HepG2 (cell line): ENCODE data around the gene CDH22. TPM values are rescaled to one million over a fixed set of nuclear protein-coding genes. Genes with fewer than 3 reads are reported as not detected.

Experiments
- ATF5 ChIP-seq: sonication (generic); formaldehyde crosslinking; IDR thresholded peaks from 2 replicates; pipeline ENCODE4 v1.4.0; 2020; ENCODE audit warnings: mild to moderate bottlenecking, low read depth, missing genetic modification reagents
- CSRNP1 ChIP-seq: sonication (generic); formaldehyde crosslinking; IDR thresholded peaks from 2 replicates; pipeline ENCODE4 v1.8.1; 2023; ENCODE audit warnings: mild to moderate bottlenecking, missing genetic modification reagents
- MAF1 ChIP-seq: sonication (generic); formaldehyde crosslinking; IDR thresholded peaks from 2 replicates; pipeline ENCODE4 v1.5.0; 2020; ENCODE audit warnings: missing genetic modification reagents, borderline replicate concordance
- MAX ChIP-seq: IDR thresholded peaks from 2 replicates; pipeline ENCODE4 v1.6.1; 2012; ENCODE audit warnings: inconsistent platforms
- PAWR ChIP-seq: sonication (generic); formaldehyde crosslinking; IDR thresholded peaks from 2 replicates; pipeline ENCODE4 v1.4.0; 2020; ENCODE audit warnings: missing genetic modification reagents, mild to moderate bottlenecking, borderline replicate concordance
- TAF1 ChIP-seq: sonication (generic); formaldehyde crosslinking; IDR thresholded peaks from 2 replicates; pipeline ENCODE4 v1.4.0; 2020; ENCODE audit warnings: missing genetic modification reagents
- ZC3H13 ChIP-seq: sonication (generic); formaldehyde crosslinking; IDR thresholded peaks from 2 replicates; pipeline ENCODE4 v1.8.1; 2023; ENCODE audit warnings: mild to moderate bottlenecking, missing genetic modification reagents, moderate library complexity
- ZNF101 ChIP-seq: sonication (generic); formaldehyde crosslinking; IDR thresholded peaks from 2 replicates; pipeline ENCODE4 v1.4.0; 2020; ENCODE audit warnings: mild to moderate bottlenecking, low read depth, missing genetic modification reagents, borderline replicate concordance
- ZNF18 ChIP-seq: sonication (generic); formaldehyde crosslinking; IDR thresholded peaks from 2 replicates; pipeline ENCODE4 v1.8.0; 2022; ENCODE audit warnings: mild to moderate bottlenecking, missing genetic modification reagents; ENCODE audit not compliant: insufficient replicate concordance
- ZNF451 ChIP-seq: sonication (generic); formaldehyde crosslinking; IDR thresholded peaks from 2 replicates; pipeline ENCODE4 v1.5.0; 2020; ENCODE audit warnings: mild to moderate bottlenecking, missing genetic modification reagents
- ZNF574 ChIP-seq: sonication (generic); formaldehyde crosslinking; IDR thresholded peaks from 2 replicates; pipeline ENCODE4 v1.4.0; 2020; ENCODE audit warnings: missing genetic modification reagents
- ZNF615 ChIP-seq: sonication (generic); formaldehyde crosslinking; IDR thresholded peaks from 2 replicates; pipeline ENCODE4 v1.5.0; 2020; ENCODE audit warnings: mild to moderate bottlenecking, missing genetic modification reagents, borderline replicate concordance
- polyA plus RNA-seq, 8 experiments: library from polyadenylated mRNA; depleted of rRNA in 3 of 8; stranded (reverse) in 7 of 8; unstranded in 1 of 8; fragments of >200 nt; fragmentation: Illumina TruSeq in 4 of 8; extraction: Trizol in 4 of 8; gene quantifications; 2 replicates each; pipeline versions ENCODE4 v1.2.1 to v1.2.3, GENCODE V29; 2011 to 2016; ENCODE audit warnings: low read depth in 4 of 8, missing spikeins in 1 of 8, mixed read lengths in 1 of 8; ENCODE audit not compliant: insufficient read depth in 1 of 8
- total RNA-seq, 5 experiments: library from RNA; depleted of rRNA; stranded (reverse); fragments of >200 nt; fragmentation: Illumina TruSeq; extraction: Trizol; gene quantifications; 2 replicates each; pipeline ENCODE4 v1.2.3, GENCODE V29; 2016; ENCODE audit warnings: low read depth in 1 of 5
- TF ChIP-seq, protein P1 (sequence below): sonication (generic); formaldehyde crosslinking; IDR thresholded peaks from 2 replicates; pipeline ENCODE4 v1.4.0; 2020; ENCODE audit warnings: missing genetic modification reagents, borderline replicate concordance
- TF ChIP-seq, protein P2 (sequence below): sonication (generic); formaldehyde crosslinking; IDR thresholded peaks from 2 replicates; pipeline ENCODE4 v1.4.0; 2020; ENCODE audit warnings: missing genetic modification reagents, mild to moderate bottlenecking, borderline replicate concordance
- TF ChIP-seq, protein P3 (sequence below): sonication (generic); formaldehyde crosslinking; IDR thresholded peaks from 2 replicates; pipeline ENCODE4 v1.5.0; 2020; ENCODE audit warnings: mild to moderate bottlenecking, missing genetic modification reagents

CDH22 gene
- total and polyA plus RNA-seq, 2 of the 13 experiments (the other 11 are each of a cell fraction or from before 2014, with no cell fraction given) = not detected

- TF ChIP-seq CSRNP1 (CRISPR knock-in tag) = no peak
- TF ChIP-seq ZC3H13 (CRISPR knock-in tag) = no peak
- TF ChIP-seq ZNF451 = 0 out of 2 replicates have a peak, but pooled peaks have one; percentile 44
- TF ChIP-seq ZNF18 (CRISPR knock-in tag) = no peak
- no peak for TF ChIP-seq MAF1 (CRISPR knock-in tag)
- TF ChIP-seq, protein P1, sequence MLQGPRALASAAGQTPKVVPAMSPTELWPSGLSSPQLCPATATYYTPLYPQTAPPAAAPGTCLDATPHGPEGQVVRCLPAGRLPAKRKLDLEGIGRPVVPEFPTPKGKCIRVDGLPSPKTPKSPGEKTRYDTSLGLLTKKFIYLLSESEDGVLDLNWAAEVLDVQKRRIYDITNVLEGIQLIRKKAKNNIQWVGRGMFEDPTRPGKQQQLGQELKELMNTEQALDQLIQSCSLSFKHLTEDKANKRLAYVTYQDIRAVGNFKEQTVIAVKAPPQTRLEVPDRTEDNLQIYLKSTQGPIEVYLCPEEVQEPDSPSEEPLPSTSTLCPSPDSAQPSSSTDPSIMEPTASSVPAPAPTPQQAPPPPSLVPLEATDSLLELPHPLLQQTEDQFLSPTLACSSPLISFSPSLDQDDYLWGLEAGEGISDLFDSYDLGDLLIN = no peak
- no peak for TF ChIP-seq TAF1 (CRISPR knock-in tag)
- TF ChIP-seq ZNF615 (CRISPR knock-in tag) = no peak
- TF ChIP-seq ZNF101 = no peak
- TF ChIP-seq, protein P2, sequence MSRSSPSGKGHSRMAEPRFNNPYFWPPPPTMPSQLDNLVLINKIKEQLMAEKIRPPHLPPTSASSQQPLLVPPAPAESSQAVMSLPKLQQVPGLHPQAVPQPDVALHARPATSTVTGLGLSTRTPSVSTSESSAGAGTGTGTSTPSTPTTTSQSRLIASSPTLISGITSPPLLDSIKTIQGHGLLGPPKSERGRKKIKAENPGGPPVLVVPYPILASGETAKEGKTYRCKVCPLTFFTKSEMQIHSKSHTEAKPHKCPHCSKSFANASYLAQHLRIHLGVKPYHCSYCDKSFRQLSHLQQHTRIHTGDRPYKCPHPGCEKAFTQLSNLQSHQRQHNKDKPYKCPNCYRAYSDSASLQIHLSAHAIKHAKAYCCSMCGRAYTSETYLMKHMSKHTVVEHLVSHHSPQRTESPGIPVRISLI = no peak
- TF ChIP-seq, protein P3, sequence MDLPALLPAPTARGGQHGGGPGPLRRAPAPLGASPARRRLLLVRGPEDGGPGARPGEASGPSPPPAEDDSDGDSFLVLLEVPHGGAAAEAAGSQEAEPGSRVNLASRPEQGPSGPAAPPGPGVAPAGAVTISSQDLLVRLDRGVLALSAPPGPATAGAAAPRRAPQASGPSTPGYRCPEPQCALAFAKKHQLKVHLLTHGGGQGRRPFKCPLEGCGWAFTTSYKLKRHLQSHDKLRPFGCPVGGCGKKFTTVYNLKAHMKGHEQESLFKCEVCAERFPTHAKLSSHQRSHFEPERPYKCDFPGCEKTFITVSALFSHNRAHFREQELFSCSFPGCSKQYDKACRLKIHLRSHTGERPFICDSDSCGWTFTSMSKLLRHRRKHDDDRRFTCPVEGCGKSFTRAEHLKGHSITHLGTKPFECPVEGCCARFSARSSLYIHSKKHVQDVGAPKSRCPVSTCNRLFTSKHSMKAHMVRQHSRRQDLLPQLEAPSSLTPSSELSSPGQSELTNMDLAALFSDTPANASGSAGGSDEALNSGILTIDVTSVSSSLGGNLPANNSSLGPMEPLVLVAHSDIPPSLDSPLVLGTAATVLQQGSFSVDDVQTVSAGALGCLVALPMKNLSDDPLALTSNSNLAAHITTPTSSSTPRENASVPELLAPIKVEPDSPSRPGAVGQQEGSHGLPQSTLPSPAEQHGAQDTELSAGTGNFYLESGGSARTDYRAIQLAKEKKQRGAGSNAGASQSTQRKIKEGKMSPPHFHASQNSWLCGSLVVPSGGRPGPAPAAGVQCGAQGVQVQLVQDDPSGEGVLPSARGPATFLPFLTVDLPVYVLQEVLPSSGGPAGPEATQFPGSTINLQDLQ = no peak
- no peak for TF ChIP-seq PAWR
- peak; percentile 39; the same call in 1 of the 2 replicates for TF ChIP-seq MAX
- TF ChIP-seq ATF5 = no peak
- peak; percentile 47 for TF ChIP-seq ZNF574
These were observed 133.7 kb downstream of the CDH22 start (continued) for GRCh38 chr20:46174469-46175126.
